Fibroblast of lung (primary cell): ENCODE data around the gene HTR1B. TPM values are rescaled to one million over a fixed set of nuclear protein-coding genes. Genes with fewer than 3 reads are reported as not detected.
A peak's percentile ranks its signal among the peaks of the same experiment; 100 is the strongest.

Experiments
- DNase-seq, 2 donors: peaks; one replicate each; pipeline versions ENCODE4 v3.0.0 to v3.0.0-alpha.2; 2010; ENCODE audit warnings: low read depth in 2 of 2
- H2AFZ ChIP-seq: 2 replicates; pipeline ENCODE4 v1.5.1; 2012; ENCODE audit warnings: low read length, control low read depth, inconsistent platforms
- H3K27ac ChIP-seq: 2 replicates; pipeline ENCODE4 v1.5.1; 2011; ENCODE audit warnings: low read length, control low read depth; ENCODE audit not compliant: insufficient read depth
- H3K27me3 ChIP-seq: 2 replicates; pipeline ENCODE4 v1.5.1; 2011; ENCODE audit warnings: mild to moderate bottlenecking, low read length; ENCODE audit not compliant: control insufficient read depth, insufficient read depth
- H3K36me3 ChIP-seq: 2 replicates; pipeline ENCODE4 v1.5.1; 2011; ENCODE audit warnings: low read length; ENCODE audit not compliant: control insufficient read depth, insufficient read depth
- H3K4me1 ChIP-seq: 2 replicates; pipeline ENCODE4 v1.5.1; 2011; ENCODE audit warnings: low read length; ENCODE audit not compliant: control insufficient read depth, insufficient read depth; ENCODE audit errors: extremely low read depth
- H3K4me2 ChIP-seq: 2 replicates; pipeline ENCODE4 v1.5.1; 2011; ENCODE audit warnings: low read length, control low read depth; ENCODE audit not compliant: insufficient read depth; ENCODE audit errors: extremely low read depth
- H3K4me3 ChIP-seq, 4 experiments: fragments of 200-600 bp in 1 of 4; sonication (generic) in 1 of 4; replicated peaks in 1 of 4; 2 replicates each; pipeline ENCODE4 v1.5.1; 2011 to 2016; ENCODE audit warnings: low read length in 4 of 4, low read depth in 3 of 4, mild to moderate bottlenecking in 3 of 4, control low read depth in 2 of 4, inconsistent platforms in 1 of 4, mixed read lengths in 1 of 4; ENCODE audit not compliant: insufficient read depth in 1 of 4; ENCODE audit errors: control extremely low read depth in 1 of 4
- H3K79me2 ChIP-seq: 2 replicates; pipeline ENCODE4 v1.5.1; 2012; ENCODE audit warnings: mild to moderate bottlenecking, low read length, inconsistent platforms; ENCODE audit not compliant: control insufficient read depth, insufficient read depth
- H3K9ac ChIP-seq: 2 replicates; pipeline ENCODE4 v1.5.1; 2011; ENCODE audit warnings: mild to moderate bottlenecking, low read length, control low read depth; ENCODE audit not compliant: insufficient read depth
- H3K9me3 ChIP-seq: 2 replicates; pipeline ENCODE4 v1.5.1; 2012; ENCODE audit warnings: low read depth, low read length; ENCODE audit not compliant: control insufficient read depth, insufficient read depth
- H4K20me1 ChIP-seq: 2 replicates; pipeline ENCODE4 v1.5.1; 2011; ENCODE audit warnings: low read length; ENCODE audit not compliant: control insufficient read depth, insufficient read depth; ENCODE audit errors: extremely low read depth
- CTCF ChIP-seq, 2 donors: IDR thresholded peaks in 1 of 2; conservative IDR thresholded peaks in 1 of 2; 1 replicate in 1 of 2; 2 replicates in 1 of 2; pipeline ENCODE4 v1.5.1; 2011 to 2012; ENCODE audit warnings: low read length in 2 of 2, control low read depth in 1 of 2, inconsistent platforms in 1 of 2, low read depth in 1 of 2, mild to moderate bottlenecking in 1 of 2
- EZH2 ChIP-seq: IDR thresholded peaks from 2 replicates; pipeline ENCODE4 v1.5.1; 2012; ENCODE audit warnings: low read length, control low read depth, mild to moderate bottlenecking; ENCODE audit errors: missing control alignments
- polyA plus RNA-seq, 2 donors: library from polyadenylated mRNA; depleted of rRNA in 1 of 2; stranded (reverse) in 1 of 2; unstranded in 1 of 2; fragments of >200 nt; gene quantifications; 2 replicates each; pipeline ENCODE4 v1.2.1, GENCODE V29; 2011 to 2012; ENCODE audit warnings: missing spikeins in 1 of 2
- total RNA-seq: library from RNA; depleted of rRNA; stranded (reverse); fragments of >200 nt; gene quantifications from 2 replicates; pipeline ENCODE4 v1.2.1, GENCODE V29; 2014

HTR1B gene
- total and polyA plus RNA-seq, 2 donors (not counting 1 experiment from before 2014, with no cell fraction given) = 0.17 to 1.5 TPM

- Histone ChIP-seq H3K4me3 (no peak overlapping the region), H3K4me2 (no peak overlapping the region), H2AFZ (no peak overlapping the region), H3K4me1 (no peaks in the 10 kb centered on the region), H3K9ac (no peak overlapping the region), H3K27me3 (no peaks in the 10 kb centered on the region), H3K79me2 (no peaks in the 10 kb centered on the region), H3K36me3 (no peaks in the 10 kb centered on the region), H4K20me1 (no peaks in the 10 kb centered on the region), H3K27ac (no peak overlapping the region), H3K9me3 (no peaks in the 10 kb centered on the region)
- peak in 1 of 2 donors; percentile 28 for DNase-seq
- TF ChIP-seq CTCF (conservative IDR thresholded peaks at IDR 0.05 in 1 of 2, IDR thresholded peaks at IDR 0.05 in 1 of 2; ENCODE audit: low read depth in 1 of 2, low read length in 2 of 2) = no peak
- no peak for TF ChIP-seq EZH2
Measured at GRCh38 chr6:77470983-77471382, 7.7 kb upstream of the HTR1B start.

GRCh38 chr6:77468939-77469338 is 5.6 kb upstream of the HTR1B start:
- no peak for TF ChIP-seq EZH2
- no peak for TF ChIP-seq CTCF (conservative IDR thresholded peaks at IDR 0.05 in 1 of 2, IDR thresholded peaks at IDR 0.05 in 1 of 2; ENCODE audit: low read depth in 1 of 2, low read length in 2 of 2)
- Histone ChIP-seq H3K27me3 (peaks cover 11% of the 10 kb centered on the region), H3K4me3 (no peak overlapping the region), H3K36me3 (no peaks in the 10 kb centered on the region), H2AFZ (no peak overlapping the region), H3K79me2 (no peaks in the 10 kb centered on the region), H4K20me1 (no peaks in the 10 kb centered on the region), H3K27ac (no peak overlapping the region), H3K9me3 (no peaks in the 10 kb centered on the region), H3K4me2 (no peak overlapping the region), H3K4me1 (no peaks in the 10 kb centered on the region), H3K9ac (no peak overlapping the region)
- DNase-seq = no peak

- Histone ChIP-seq H3K27ac (no peak overlapping the region), H3K4me2 (peak overlapping the region; percentile 83), H2AFZ (peak overlapping the region; percentile 80), H3K27me3 (peaks cover 27% of the 10 kb centered on the region), H3K4me1 (peaks cover 2% of the 10 kb centered on the region), H3K9ac (peak overlapping the region; percentile 9), H3K36me3 (no peaks in the 10 kb centered on the region), H3K4me3 (peak overlapping the region; percentile 50 to 90 (median 73)), H4K20me1 (no peaks in the 10 kb centered on the region), H3K9me3 (no peaks in the 10 kb centered on the region), H3K79me2 (no peaks in the 10 kb centered on the region)
- DNase-seq = peak; percentile 39 to 51
- TF ChIP-seq CTCF (conservative IDR thresholded peaks at IDR 0.05 in 1 of 2, IDR thresholded peaks at IDR 0.05 in 1 of 2; ENCODE audit: low read depth in 1 of 2, low read length in 2 of 2) = peak in 1 of 2 donors; percentile 21
- no peak for TF ChIP-seq EZH2
Measured at GRCh38 chr6:77466451-77467437, 3.5 kb upstream of the HTR1B start.
